Activated naive CD4-positive, alpha-beta T cell treated with anti-CD3 and anti-CD28 coated beads for 36 hours (primary cell): Measurements from ENCODE around the gene RNU1-3. TPM values are rescaled to one million over a fixed set of nuclear protein-coding genes. Genes with fewer than 3 reads are reported as not detected.
"Not testable (repeated sequence)": the region's sequence is repeated elsewhere in the genome, so short reads cannot be mapped to it uniquely, and the experiment has no call there.

Experiments
- CTCF ChIA-PET: fragments of 350-600 bp; sonication (Branson Sonifier 250); formaldehyde crosslinking; loops from one replicate; lab custom pipeline; 2021; ENCODE audit warnings: antibody characterized with exemption; lab: Charles Lee
- DNase-seq: peaks from one replicate; pipeline ENCODE4 v3.0.0-alpha.2; 2020
- H3K27ac Mint-ChIP-seq: one replicate; pipeline ENCODE4 v1.8.0; 2021; ENCODE audit warnings: mild to moderate bottlenecking, mixed read lengths
- H3K27me3 Mint-ChIP-seq: one replicate; pipeline ENCODE4 v1.8.0; 2021; ENCODE audit warnings: low read depth, mixed read lengths
- H3K36me3 Mint-ChIP-seq: one replicate; pipeline ENCODE4 v1.8.0; 2021; ENCODE audit warnings: low read depth, mixed read lengths
- H3K4me1 Mint-ChIP-seq: one replicate; pipeline ENCODE4 v1.8.0; 2021; ENCODE audit warnings: low read depth, mixed read lengths
- H3K4me3 Mint-ChIP-seq: one replicate; pipeline ENCODE4 v1.8.0; 2021; ENCODE audit warnings: mild to moderate bottlenecking, moderate library complexity, mixed read lengths
- H3K9me3 Mint-ChIP-seq: one replicate; pipeline ENCODE4 v1.8.0; 2021; ENCODE audit warnings: mixed read lengths
- intact Hi-C: fragments of 100-400 bp; cut with micrococcal nuclease; formaldehyde crosslinking; loops from one replicate; pipeline ENCODE4 v1.15.1; 2023
- total RNA-seq, 2 experiments: library from RNA; stranded (reverse); gene quantifications; one replicate each; pipeline ENCODE4 v1.2.3, GENCODE V29; 2021

Gene RNU1-3
- total RNA-seq, 2 experiments from 2014 or later, result 1,341 to 1,386 TPM

GRCh38 chr1:16639091-16640031 is 27.4 kb downstream of the RNU1-3 start:
- H3K27me3 Mint-ChIP-seq, H3K36me3 Mint-ChIP-seq, H3K27ac Mint-ChIP-seq, H3K9me3 Mint-ChIP-seq, intact Hi-C loops, H3K4me1 Mint-ChIP-seq, H3K4me3 Mint-ChIP-seq: not testable (repeated sequence)
- CTCF ChIA-PET, result interaction anchor here (1.5 kb wide), 1 partner anchor 19 kb away, joined by 4 read pairs; no protein-coding TSS in a partner anchor
- peak; percentile 3 for DNase-seq

GRCh38 chr1:16637941-16638778 is 28.6 kb downstream of the RNU1-3 start:
- H3K9me3 Mint-ChIP-seq, H3K36me3 Mint-ChIP-seq, H3K4me3 Mint-ChIP-seq, H3K27me3 Mint-ChIP-seq, H3K4me1 Mint-ChIP-seq, intact Hi-C loops, H3K27ac Mint-ChIP-seq: not testable (repeated sequence)
- CTCF ChIA-PET, result interaction anchor here (0.8 to 1.0 kb wide), 2 partner anchors 26 to 69 kb away, joined by 3 read pairs; no protein-coding TSS in a partner anchor
- DNase-seq, result peak; percentile 4

GRCh38 chr1:16636551-16637195 is 30.1 kb downstream of the RNU1-3 start:
- H3K27ac Mint-ChIP-seq, intact Hi-C loops, H3K9me3 Mint-ChIP-seq, H3K4me3 Mint-ChIP-seq, H3K27me3 Mint-ChIP-seq, H3K4me1 Mint-ChIP-seq: not testable (repeated sequence)
- CTCF ChIA-PET, result interaction anchor here (1.0 kb wide), 1 partner anchor 71 kb away, joined by 3 read pairs; no protein-coding TSS in a partner anchor
- peaks cover 13% of the 10 kb centered on the region for H3K36me3 Mint-ChIP-seq
- peak; percentile 3 for DNase-seq

GRCh38 chr1:16635959-16636358 is 30.8 kb downstream of the RNU1-3 start:
- H3K4me3 Mint-ChIP-seq, H3K4me1 Mint-ChIP-seq, H3K9me3 Mint-ChIP-seq, H3K27ac Mint-ChIP-seq, H3K27me3 Mint-ChIP-seq, intact Hi-C loops: not testable (repeated sequence)
- H3K36me3 Mint-ChIP-seq, result peaks cover 13% of the 10 kb centered on the region
- peak; percentile 3 for DNase-seq
- CTCF ChIA-PET, result interaction anchor here (0.6 kb wide), 1 partner anchor 36 kb away, joined by 3 read pairs; no protein-coding TSS in a partner anchor

- H3K4me3 Mint-ChIP-seq, H3K9me3 Mint-ChIP-seq, intact Hi-C loops, H3K4me1 Mint-ChIP-seq, H3K27me3 Mint-ChIP-seq: not testable (repeated sequence)
- CTCF ChIA-PET, result interaction anchor here (0.6 to 1.5 kb wide), 2 partner anchors 9 to 13 kb away, joined by 3 to 5 read pairs; no protein-coding TSS in a partner anchor
- DNase-seq, result peak; percentile 2
- peaks cover 21% of the 10 kb centered on the region for H3K36me3 Mint-ChIP-seq
- H3K27ac Mint-ChIP-seq, result peak overlapping the region; percentile 47
Observed at GRCh38 chr1:16633540-16634282, 33.0 kb downstream of the RNU1-3 start.

- intact Hi-C loops, H3K4me1 Mint-ChIP-seq, H3K9me3 Mint-ChIP-seq, H3K27me3 Mint-ChIP-seq, H3K27ac Mint-ChIP-seq, H3K4me3 Mint-ChIP-seq: not testable (repeated sequence)
- DNase-seq, result peak; percentile 4
- CTCF ChIA-PET, result interaction anchor here (1.5 kb wide), 1 partner anchor 11 kb away, joined by 5 read pairs; no protein-coding TSS in a partner anchor
- H3K36me3 Mint-ChIP-seq, result peaks cover 29% of the 10 kb centered on the region
Observed at GRCh38 chr1:16632044-16632850, 34.5 kb downstream of the RNU1-3 start.

GRCh38 chr1:16631248-16632043 is 35.3 kb downstream of the RNU1-3 start:
- no peaks in the 10 kb centered on the region for H3K4me1 Mint-ChIP-seq
- H3K36me3 Mint-ChIP-seq, result peaks cover 31% of the 10 kb centered on the region
- H3K27me3 Mint-ChIP-seq, result no peaks in the 10 kb centered on the region
- intact Hi-C loops, result no loop called here
- no peak overlapping the region for H3K27ac Mint-ChIP-seq
- DNase-seq, result peak; percentile 4
- CTCF ChIA-PET, result interaction anchor here (0.6 to 1.1 kb wide), 2 partner anchors 9 to 1029 kb away, joined by 3 to 7 read pairs; no protein-coding TSS in a partner anchor
- H3K9me3 Mint-ChIP-seq, result no peaks in the 10 kb centered on the region
- H3K4me3 Mint-ChIP-seq, result no peak overlapping the region

GRCh38 chr1:16630661-16631247 is 36.0 kb downstream of the RNU1-3 start:
- H3K9me3 Mint-ChIP-seq, result no peaks in the 10 kb centered on the region
- peak; percentile 5 for DNase-seq
- CTCF ChIA-PET, result interaction anchor here (0.6 to 1.1 kb wide), 2 partner anchors 10 to 1028 kb away, joined by 3 to 7 read pairs; no protein-coding TSS in a partner anchor
- H3K4me1 Mint-ChIP-seq, result no peaks in the 10 kb centered on the region
- H3K36me3 Mint-ChIP-seq, result peaks cover 37% of the 10 kb centered on the region
- no peaks in the 10 kb centered on the region for H3K27me3 Mint-ChIP-seq
- intact Hi-C loops, result no loop called here
- no peak overlapping the region for H3K27ac Mint-ChIP-seq
- no peak overlapping the region for H3K4me3 Mint-ChIP-seq

GRCh38 chr1:16629916-16630530 is 36.7 kb downstream of the RNU1-3 start:
- intact Hi-C loops, CTCF ChIA-PET, H3K27me3 Mint-ChIP-seq, H3K27ac Mint-ChIP-seq, H3K9me3 Mint-ChIP-seq, H3K4me3 Mint-ChIP-seq, H3K4me1 Mint-ChIP-seq: not testable (repeated sequence)
- peak; percentile 4 for DNase-seq
- H3K36me3 Mint-ChIP-seq, result peaks cover 37% of the 10 kb centered on the region
